GM12878 (cell line): ENCODE measurements around the gene KCNK4. TPM values are rescaled to one million over a fixed set of nuclear protein-coding genes. Genes with fewer than 3 reads are reported as not detected.

Experiments used
- ATAC-seq: fragments of 200-7000 bp; cut with Tn5 transposase; 3 replicates; pipeline ENCODE4 v1.9.1; 2020; ENCODE audit warnings: mild to moderate bottlenecking, moderate library complexity
- BruUV-seq: library from RNA; stranded (reverse); fragments of 400-500 nt; replicated peaks from 2 replicates; lab custom pipeline; 2021; lab: Mats Ljungman, UMichigan
- CTCF ChIA-PET: fragments of 300-600 bp; sonication (Branson Sonifier 250); formaldehyde crosslinking; extraction: SDS; loops from one replicate; lab custom pipeline; 2021; ENCODE audit warnings: inconsistent platforms; lab: Yijun Ruan, JAX
- POLR2A ChIA-PET: fragments of 350-600 bp; formaldehyde crosslinking; extraction: SDS; loops from one replicate; lab custom pipeline; 2021; ENCODE audit warnings: inconsistent platforms; lab: Charles Lee
- RAD21 ChIA-PET: fragments of 300-600 bp; sonication (Branson Sonifier 250); formaldehyde crosslinking; loops from one replicate; lab custom pipeline; 2023; ENCODE audit warnings: antibody characterized with exemption; ENCODE audit not compliant: unreplicated experiment; lab: Charles Lee
- SMC1A ChIA-PET: fragments of 300-600 bp; sonication (Branson Sonifier 250); formaldehyde crosslinking; loops from one replicate; lab custom pipeline; 2023; ENCODE audit not compliant: unreplicated experiment, uncharacterized antibody; lab: Charles Lee
- DNase-seq: peaks from one replicate; pipeline ENCODE4 v3.0.0-alpha.2; 2011; ENCODE audit warnings: low read depth, low spot score
- FAIRE-seq: peaks from 3 replicates; lab custom pipeline; 2011; peaks lifted over from hg19 to GRCh38; lab: Jason Lieb, UNC
- H2AFZ ChIP-seq: 2 replicates; pipeline ENCODE4 v1.6.0; 2011; ENCODE audit warnings: low read depth, low read length, control low read depth; ENCODE audit not compliant: control insufficient read depth
- H3K27ac ChIP-seq: 2 replicates; pipeline ENCODE4 v1.5.1; 2011; ENCODE audit warnings: control low read depth; ENCODE audit not compliant: control insufficient read depth, insufficient read depth
- H3K27me3 ChIP-seq, 2 experiments: replicated peaks in 1 of 2; 2 replicates each; pipeline versions ENCODE4 v1.6.0 to v1.6.1; 2011; ENCODE audit warnings: low read length in 1 of 2; ENCODE audit not compliant: control insufficient read depth in 2 of 2, insufficient read depth in 2 of 2
- H3K36me3 ChIP-seq, 2 experiments: 2 replicates each; pipeline ENCODE4 v1.5.1; 2011; ENCODE audit warnings: low read length in 1 of 2; ENCODE audit not compliant: control insufficient read depth in 2 of 2, insufficient read depth in 2 of 2
- H3K4me1 ChIP-seq: 2 replicates; pipeline ENCODE4 v1.6.1; 2011; ENCODE audit warnings: mild to moderate bottlenecking, low read length, moderate library complexity, mixed read lengths; ENCODE audit not compliant: control insufficient read depth, insufficient read depth
- H3K4me2 ChIP-seq: 2 replicates; pipeline ENCODE4 v1.6.0; 2011; ENCODE audit warnings: control low read depth; ENCODE audit not compliant: control insufficient read depth, insufficient read depth
- H3K4me3 ChIP-seq: fragments of 200-600 bp; sonication (generic); 2 replicates; pipeline ENCODE4 v1.5.1; 2016
- H3K79me2 ChIP-seq: 2 replicates; pipeline ENCODE4 v1.6.0; 2011; ENCODE audit warnings: low read length; ENCODE audit not compliant: control insufficient read depth, insufficient read depth
- H3K9ac ChIP-seq: 2 replicates; pipeline ENCODE4 v1.8.0; 2011; ENCODE audit warnings: low read length, control low read depth, mixed read lengths; ENCODE audit not compliant: control insufficient read depth, insufficient read depth
- H3K9me3 ChIP-seq: replicated peaks from 3 replicates; pipeline ENCODE4 v1.5.1; 2011; ENCODE audit warnings: mild to moderate bottlenecking, low read length; ENCODE audit not compliant: control insufficient read depth, insufficient read depth
- H4K20me1 ChIP-seq: 2 replicates; pipeline ENCODE4 v1.6.0; 2011; ENCODE audit not compliant: control insufficient read depth, insufficient read depth
- ATF7 ChIP-seq: fragments of 450-650 bp; IDR thresholded peaks from 2 replicates; pipeline ENCODE4 v1.6.1; 2016; ENCODE audit warnings: low read depth, mild to moderate bottlenecking
- BCL11A ChIP-seq: IDR thresholded peaks from 2 replicates; pipeline ENCODE4 v1.6.1; 2011; ENCODE audit warnings: low read depth, low read length
- E2F8 ChIP-seq: fragments of 450-650 bp; IDR thresholded peaks from 2 replicates; pipeline ENCODE4 v1.6.1; 2018; ENCODE audit warnings: mild to moderate bottlenecking, low read depth, moderate library complexity; ENCODE audit not compliant: partially characterized antibody
- GABPA ChIP-seq: IDR thresholded peaks from 2 replicates; pipeline ENCODE4 v1.6.1; 2014; ENCODE audit warnings: antibody characterized with exemption, low read depth, mild to moderate bottlenecking, inconsistent platforms
- HCFC1 ChIP-seq: fragments of 150-350 bp; IDR thresholded peaks from 2 replicates; pipeline ENCODE4 v1.6.1; 2014; ENCODE audit warnings: low read length
- HSF1 ChIP-seq: fragments of 150-350 bp; IDR thresholded peaks from 2 replicates; pipeline ENCODE4 v1.6.1; 2014; ENCODE audit warnings: mild to moderate bottlenecking, low read depth, low read length
- IKZF2 ChIP-seq, 2 experiments: fragments of 450-650 bp; IDR thresholded peaks; 2 replicates each; pipeline ENCODE4 v1.6.1; 2017; ENCODE audit warnings: mild to moderate bottlenecking in 2 of 2, moderate library complexity in 2 of 2
- MEF2A ChIP-seq: IDR thresholded peaks from 2 replicates; pipeline ENCODE4 v1.6.1; 2011; ENCODE audit warnings: low read depth, mild to moderate bottlenecking, low read length, moderate library complexity; ENCODE audit not compliant: insufficient read depth
- NFXL1 ChIP-seq: fragments of 450-650 bp; IDR thresholded peaks from 2 replicates; pipeline ENCODE4 v1.6.1; 2017; ENCODE audit warnings: antibody characterized with exemption, mild to moderate bottlenecking, borderline replicate concordance
- SPI1 ChIP-seq: IDR thresholded peaks from 2 replicates; pipeline ENCODE4 v1.6.1; 2011; ENCODE audit warnings: low read depth, mild to moderate bottlenecking, low read length, moderate library complexity, borderline replicate concordance; ENCODE audit not compliant: insufficient read depth
- STAT1 ChIP-seq: fragments of 450-650 bp; conservative IDR thresholded peaks from 2 replicates; pipeline ENCODE4 v1.6.1; 2014; ENCODE audit warnings: antibody characterized with exemption, mild to moderate bottlenecking
- TCF12 ChIP-seq: IDR thresholded peaks from 2 replicates; pipeline ENCODE4 v1.6.1; 2011; ENCODE audit warnings: low read depth, mild to moderate bottlenecking, low read length
- WRNIP1 ChIP-seq: IDR thresholded peaks from 2 replicates; pipeline ENCODE4 v1.6.1; 2011; ENCODE audit warnings: low read depth, low read length, improper control_type of control experiment, borderline replicate concordance
- ZNF687 ChIP-seq: fragments of 450-650 bp; IDR thresholded peaks from 2 replicates; pipeline ENCODE4 v1.6.1; 2017; ENCODE audit warnings: mild to moderate bottlenecking, moderate library complexity
- ZSCAN29 ChIP-seq: fragments of 450-650 bp; IDR thresholded peaks from 2 replicates; pipeline ENCODE4 v1.6.1; 2017; ENCODE audit warnings: mild to moderate bottlenecking, moderate library complexity
- WGBS: methylation state at CpG from one replicate; pipeline ENCODE4 v1.1.6; 2016; ENCODE audit warnings: low lambda C conversion rate; ENCODE audit not compliant: insufficient replicate concordance, insufficient coverage; ENCODE audit errors: missing lambda C conversion rate; 5-methylcytosine and 5-hydroxymethylcytosine counted together
- in situ Hi-C: fragments of 300-500 bp; cut with MboI; formaldehyde crosslinking; loops from 9 replicates; pipeline ENCODE4 v1.14.3; 2018; ENCODE audit warnings: mixed read lengths
- intact Hi-C: fragments of 100-400 bp; cut with micrococcal nuclease; formaldehyde crosslinking; loops from one replicate; pipeline ENCODE4 v1.14.2; 2022; ENCODE audit not compliant: unreplicated experiment
- polyA plus RNA-seq, 11 experiments: library from polyadenylated mRNA; depleted of rRNA in 4 of 11; unstranded in 6 of 11; stranded (reverse) in 5 of 11; fragments of >200 nt; fragmentation: Nextera tagmentation in 4 of 11; fragmentation: Illumina TruSeq in 1 of 11; extraction: Ambion mirVana in 4 of 11; extraction: Trizol in 1 of 11; gene quantifications; 1 replicate in 1 of 11; 2 replicates in 10 of 11; pipeline versions ENCODE4 v1.2.1 to v1.2.3, GENCODE V29; 2011 to 2016; ENCODE audit warnings: inconsistent platforms in 2 of 11, missing spikeins in 2 of 11, low read depth in 1 of 11
- total RNA-seq, 4 experiments: library from RNA; depleted of rRNA in 3 of 4; stranded (reverse); fragments of >200 nt in 3 of 4; fragmentation: Illumina TruSeq in 1 of 4; extraction: Trizol in 1 of 4; gene quantifications; 2 replicates each; pipeline versions ENCODE4 v1.2.1 to v1.2.3, GENCODE V29; 2013 to 2021

The KCNK4 gene
- total and polyA plus RNA-seq, 10 of the 15 experiments (the other 5 are each of a cell fraction or from before 2014, with no cell fraction given): 0.04 TPM; not detected in 9

- no peak for TF ChIP-seq ZNF687
- TF ChIP-seq WRNIP1: no peak
- no peak for TF ChIP-seq HCFC1
- no peak for TF ChIP-seq ZSCAN29
- TF ChIP-seq MEF2A: no peak
- TF ChIP-seq GABPA: no peak
- no peak for TF ChIP-seq STAT1
- TF ChIP-seq ATF7: no peak
Measured at GRCh38 chr11:64244966-64245365, 46.1 kb upstream of the KCNK4 start (continued).

GRCh38 chr11:64245401-64245796 lies 45.7 kb upstream of the KCNK4 start:
- Histone ChIP-seq H3K27ac (peak overlapping the region; percentile 90), H3K4me1 (peaks cover 12% of the 10 kb centered on the region), H3K4me3 (peak overlapping the region; percentile 91), H2AFZ (no peak overlapping the region), H3K9ac (peak overlapping the region; percentile 92), H3K27me3 (no peaks in the 10 kb centered on the region), H4K20me1 (no peaks in the 10 kb centered on the region), H3K36me3 (peaks cover 0 to 10% of the 10 kb centered on the region in 2 experiments; a peak in 2 of 4 replicates), H3K9me3 (no peaks in the 10 kb centered on the region), H3K4me2 (peak overlapping the region; percentile 80), H3K79me2 (peaks cover 38% of the 10 kb centered on the region)
- ChIA-PET RAD21 (interaction anchor here (0.6 to 8.6 kb wide), 6 partner anchors 8 to 110 kb away, joined by 3 to 104 read pairs (median 4); partner anchors contain the start of genes FERMT3, MACROD1 and VEGFB), POLR2A (interaction anchor here (0.6 to 7.4 kb wide), 11 partner anchors 11 to 60 kb away, joined by 3 to 82 read pairs (median 6); partner anchors contain the start of genes BAD, DNAJC4, ESRRA and FERMT3), SMC1A (interaction anchor here (1.1 to 2.0 kb wide), 3 partner anchors 12 to 41 kb away, joined by 4 to 7 read pairs (median 5); partner anchors contain the start of gene FERMT3), CTCF (interaction anchor here (1.0 to 6.2 kb wide), 7 partner anchors 24 to 60 kb away, joined by 3 to 66 read pairs (median 7); partner anchors contain the start of genes CATSPERZ and FERMT3)
- intact Hi-C loops: no loop called here
- FAIRE-seq (peak; percentile 74), DNase-seq (no peak), ATAC-seq (no peak)
- no TSS peak for BruUV-seq
- in situ Hi-C loops: loop anchor here (25.0 kb wide), 1 partner anchor 1617 kb away; the partner anchor contains the start of genes CFL1, EFEMP2 and MUS81
- WGBS: 3% methylated on average over 4 of the region's 6 CpGs
- TF ChIP-seq BCL11A: 0 out of 2 replicates have a peak, but pooled peaks have one; percentile 8
- no peak for TF ChIP-seq HSF1
- TF ChIP-seq SPI1: peak; percentile 41; the same call in 1 of the 2 replicates
- TF ChIP-seq IKZF2 (IDR thresholded peaks at IDR 0.05): 0 out of 4 replicates have a peak, but pooled peaks of 1 of the 2 experiments have one; percentile 8
- TF ChIP-seq NFXL1: no peak
- 0 out of 2 replicates have a peak, but pooled peaks have one; percentile 35 for TF ChIP-seq TCF12
- TF ChIP-seq E2F8: no peak
